ENCODE results near the gene MOB3A. TPM values are rescaled to one million over a fixed set of nuclear protein-coding genes. Genes with fewer than 3 reads are reported as not detected.
"Not testable (repeated sequence)": the region's sequence is repeated elsewhere in the genome, so short reads cannot be mapped to it uniquely, and the experiment has no call there.

MOB3A gene
- total RNA-seq, 2 donors from 2014 or later: 108 to 162 TPM

GRCh38 chr19:2131012-2131975, 35.2 kb upstream of the MOB3A start:
- not testable (repeated sequence) for DNase-seq; ATAC-seq; H3K36me3 Mint-ChIP-seq (ENCODE audit: low read depth); H3K27me3 Mint-ChIP-seq; H3K9me3 ChIP-seq (ENCODE audit: control insufficient read depth, low read length, poor library complexity, severe bottlenecking); H3K4me1 Mint-ChIP-seq; H3K4me3 Mint-ChIP-seq
- H3K27ac Mint-ChIP-seq: peak overlapping the region; percentile 71

GRCh38 chr19:2129892-2130770, 34.0 kb upstream of the MOB3A start:
- Mint-ChIP-seq H3K4me1 (no peaks in the 10 kb centered on the region), H3K4me3 (no peak overlapping the region), H3K36me3 (ENCODE audit: low read depth) (no peaks in the 10 kb centered on the region), H3K27me3 (no peaks in the 10 kb centered on the region), H3K27ac (peak overlapping the region; percentile 71)
- ATAC-seq: no peak
- no peaks in the 10 kb centered on the region for H3K9me3 ChIP-seq (ENCODE audit: control insufficient read depth, low read length, poor library complexity, severe bottlenecking)
- DNase-seq: no peak

- H3K4me3 Mint-ChIP-seq: no peak overlapping the region
- DNase-seq: no peak
- no peaks in the 10 kb centered on the region for H3K27me3 Mint-ChIP-seq
- no peaks in the 10 kb centered on the region for H3K4me1 Mint-ChIP-seq
- no peaks in the 10 kb centered on the region for H3K36me3 Mint-ChIP-seq (ENCODE audit: low read depth)
- H3K27ac Mint-ChIP-seq: peak overlapping the region; percentile 27
- H3K9me3 ChIP-seq (ENCODE audit: control insufficient read depth, low read length, poor library complexity, severe bottlenecking): no peaks in the 10 kb centered on the region
- ATAC-seq: no peak
Measured at GRCh38 chr19:2129486-2129885, 33.4 kb upstream of the MOB3A start.

GRCh38 chr19:2129022-2129421, 32.9 kb upstream of the MOB3A start:
- no peak for DNase-seq
- no peak overlapping the region for H3K4me3 Mint-ChIP-seq
- peak overlapping the region; percentile 27 for H3K27ac Mint-ChIP-seq
- H3K27me3 Mint-ChIP-seq: no peaks in the 10 kb centered on the region
- no peaks in the 10 kb centered on the region for H3K9me3 ChIP-seq (ENCODE audit: control insufficient read depth, low read length, poor library complexity, severe bottlenecking)
- H3K36me3 Mint-ChIP-seq (ENCODE audit: low read depth): no peaks in the 10 kb centered on the region
- no peak for ATAC-seq
- no peaks in the 10 kb centered on the region for H3K4me1 Mint-ChIP-seq

- H3K27me3 Mint-ChIP-seq; H3K27ac Mint-ChIP-seq; ATAC-seq; H3K4me3 Mint-ChIP-seq; H3K9me3 ChIP-seq (ENCODE audit: control insufficient read depth, low read length, poor library complexity, severe bottlenecking); H3K4me1 Mint-ChIP-seq; DNase-seq; H3K36me3 Mint-ChIP-seq (ENCODE audit: low read depth): not testable (repeated sequence)
Measured at GRCh38 chr19:2128252-2128651, 32.1 kb upstream of the MOB3A start.

- ATAC-seq (no peak), DNase-seq (no peak)
- Mint-ChIP-seq H3K27me3 (no peaks in the 10 kb centered on the region), H3K27ac (no peak overlapping the region), H3K4me1 (no peaks in the 10 kb centered on the region), H3K4me3 (no peak overlapping the region), H3K36me3 (ENCODE audit: low read depth) (no peaks in the 10 kb centered on the region)
- no peaks in the 10 kb centered on the region for H3K9me3 ChIP-seq (ENCODE audit: control insufficient read depth, low read length, poor library complexity, severe bottlenecking)
Measured at GRCh38 chr19:2127758-2128157, 31.6 kb upstream of the MOB3A start.

GRCh38 chr19:2126879-2127518, 30.9 kb upstream of the MOB3A start:
- ATAC-seq (no peak), DNase-seq (no peak)
- Mint-ChIP-seq H3K36me3 (ENCODE audit: low read depth) (no peaks in the 10 kb centered on the region), H3K4me1 (no peaks in the 10 kb centered on the region), H3K4me3 (no peak overlapping the region), H3K27ac (no peak overlapping the region), H3K27me3 (no peaks in the 10 kb centered on the region)
- H3K9me3 ChIP-seq (ENCODE audit: control insufficient read depth, low read length, poor library complexity, severe bottlenecking): no peaks in the 10 kb centered on the region

GRCh38 chr19:2123682-2124387, 27.7 kb upstream of the MOB3A start:
- no peak for ATAC-seq
- Mint-ChIP-seq H3K27me3 (no peaks in the 10 kb centered on the region), H3K36me3 (ENCODE audit: low read depth) (no peaks in the 10 kb centered on the region), H3K4me3 (no peak overlapping the region), H3K4me1 (peaks cover 2% of the 10 kb centered on the region), H3K27ac (no peak overlapping the region)
- DNase-seq: no peak
- no peaks in the 10 kb centered on the region for H3K9me3 ChIP-seq (ENCODE audit: control insufficient read depth, low read length, poor library complexity, severe bottlenecking)

- H3K9me3 ChIP-seq (ENCODE audit: control insufficient read depth, low read length, poor library complexity, severe bottlenecking): no peaks in the 10 kb centered on the region
- Mint-ChIP-seq H3K4me1 (peaks cover 3% of the 10 kb centered on the region), H3K36me3 (ENCODE audit: low read depth) (no peaks in the 10 kb centered on the region), H3K27ac (no peak overlapping the region), H3K27me3 (no peaks in the 10 kb centered on the region), H3K4me3 (no peak overlapping the region)
- DNase-seq (no peak), ATAC-seq (no peak)
Measured at GRCh38 chr19:2122982-2123381, 26.9 kb upstream of the MOB3A start.

GRCh38 chr19:2122251-2122650, 26.1 kb upstream of the MOB3A start:
- DNase-seq (no peak), ATAC-seq (no peak)
- Mint-ChIP-seq H3K4me3 (no peak overlapping the region), H3K4me1 (peaks cover 3% of the 10 kb centered on the region), H3K27me3 (no peaks in the 10 kb centered on the region), H3K36me3 (ENCODE audit: low read depth) (no peaks in the 10 kb centered on the region), H3K27ac (no peak overlapping the region)
- H3K9me3 ChIP-seq (ENCODE audit: control insufficient read depth, low read length, poor library complexity, severe bottlenecking): no peaks in the 10 kb centered on the region

GRCh38 chr19:2121416-2122051, 25.4 kb upstream of the MOB3A start:
- DNase-seq: no peak

GRCh38 chr19:2120821-2121220, 24.7 kb upstream of the MOB3A start:
- Mint-ChIP-seq H3K4me1 (peaks cover 3% of the 10 kb centered on the region), H3K27me3 (no peaks in the 10 kb centered on the region)
- ATAC-seq: no peak

More at GRCh38 chr19:2121416-2122051, 25.4 kb upstream of the MOB3A start:
- H3K9me3 ChIP-seq (ENCODE audit: control insufficient read depth, low read length, poor library complexity, severe bottlenecking): no peaks in the 10 kb centered on the region
- Mint-ChIP-seq H3K4me1 (peaks cover 3% of the 10 kb centered on the region), H3K27me3 (no peaks in the 10 kb centered on the region), H3K27ac (no peak overlapping the region), H3K36me3 (ENCODE audit: low read depth) (no peaks in the 10 kb centered on the region), H3K4me3 (no peak overlapping the region)
- no peak for ATAC-seq

More at GRCh38 chr19:2120821-2121220, 24.7 kb upstream of the MOB3A start:
- no peak overlapping the region for H3K27ac Mint-ChIP-seq
- no peaks in the 10 kb centered on the region for H3K36me3 Mint-ChIP-seq (ENCODE audit: low read depth)
- no peak for DNase-seq
- H3K4me3 Mint-ChIP-seq: no peak overlapping the region
- no peaks in the 10 kb centered on the region for H3K9me3 ChIP-seq (ENCODE audit: control insufficient read depth, low read length, poor library complexity, severe bottlenecking)
